ENCODE data around the gene IL10RB.

DNA sequence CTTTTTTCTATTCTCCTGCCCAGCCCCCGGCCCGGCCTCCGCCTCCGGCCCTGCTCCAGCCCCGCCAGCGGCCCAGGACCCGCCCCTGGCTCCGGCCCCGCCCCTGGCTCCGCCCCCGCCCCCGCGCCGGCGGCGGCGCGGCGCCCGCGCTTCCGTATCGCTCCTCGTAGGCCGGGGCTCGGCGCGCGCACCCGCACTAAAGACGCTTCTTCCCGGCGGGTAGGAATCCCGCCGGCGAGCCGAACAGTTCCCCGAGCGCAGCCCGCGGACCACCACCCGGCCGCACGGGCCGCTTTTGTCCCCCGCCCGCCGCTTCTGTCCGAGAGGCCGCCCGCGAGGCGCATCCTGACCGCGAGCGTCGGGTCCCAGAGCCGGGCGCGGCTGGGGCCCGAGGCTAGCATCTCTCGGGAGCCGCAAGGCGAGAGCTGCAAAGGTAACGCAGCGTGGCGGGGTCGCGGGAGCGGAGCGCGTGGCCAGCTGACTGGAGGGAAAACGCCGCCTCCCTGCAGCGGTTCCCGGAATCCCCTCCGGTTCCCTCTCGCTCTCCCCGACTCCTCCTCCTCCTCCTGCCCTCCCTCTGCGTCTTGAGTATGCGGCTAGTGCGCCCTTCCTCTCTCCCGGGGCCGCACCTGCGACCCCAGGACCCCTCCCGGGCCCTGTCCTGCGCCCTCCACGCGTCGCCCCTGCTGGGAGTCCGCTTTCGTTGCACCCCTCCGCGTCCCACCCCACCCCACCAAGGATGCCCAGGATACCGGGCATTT is 36.2 kb upstream of the IL10RB start, which contains the start of gene IFNAR2:
- TF ChIP-seq, protein P1, sequence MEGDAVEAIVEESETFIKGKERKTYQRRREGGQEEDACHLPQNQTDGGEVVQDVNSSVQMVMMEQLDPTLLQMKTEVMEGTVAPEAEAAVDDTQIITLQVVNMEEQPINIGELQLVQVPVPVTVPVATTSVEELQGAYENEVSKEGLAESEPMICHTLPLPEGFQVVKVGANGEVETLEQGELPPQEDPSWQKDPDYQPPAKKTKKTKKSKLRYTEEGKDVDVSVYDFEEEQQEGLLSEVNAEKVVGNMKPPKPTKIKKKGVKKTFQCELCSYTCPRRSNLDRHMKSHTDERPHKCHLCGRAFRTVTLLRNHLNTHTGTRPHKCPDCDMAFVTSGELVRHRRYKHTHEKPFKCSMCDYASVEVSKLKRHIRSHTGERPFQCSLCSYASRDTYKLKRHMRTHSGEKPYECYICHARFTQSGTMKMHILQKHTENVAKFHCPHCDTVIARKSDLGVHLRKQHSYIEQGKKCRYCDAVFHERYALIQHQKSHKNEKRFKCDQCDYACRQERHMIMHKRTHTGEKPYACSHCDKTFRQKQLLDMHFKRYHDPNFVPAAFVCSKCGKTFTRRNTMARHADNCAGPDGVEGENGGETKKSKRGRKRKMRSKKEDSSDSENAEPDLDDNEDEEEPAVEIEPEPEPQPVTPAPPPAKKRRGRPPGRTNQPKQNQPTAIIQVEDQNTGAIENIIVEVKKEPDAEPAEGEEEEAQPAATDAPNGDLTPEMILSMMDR (IDR thresholded peaks at IDR 0.05): no peak
- peak; percentile 91 for TF ChIP-seq POLR2A (IDR thresholded peaks at IDR 0.05)

Data from right lobe of liver (tissue), 4 donors.